AG04450 (cell line): ENCODE data around the gene GAPT. TPM values are rescaled to one million over a fixed set of nuclear protein-coding genes. Genes with fewer than 3 reads are reported as not detected.
"Not testable (repeated sequence)": the region's sequence is repeated elsewhere in the genome, so short reads cannot be mapped to it uniquely, and the experiment has no call there.

Source experiments
- CTCF ChIA-PET: fragments of 300-600, 350-600 bp; formaldehyde crosslinking; extraction: SDS; loops from one replicate; lab custom pipeline; 2022; ENCODE audit warnings: antibody characterized with exemption, inconsistent platforms; lab: Charles Lee
- POLR2A ChIA-PET: fragments of 350-600 bp; formaldehyde crosslinking; extraction: SDS; loops from one replicate; lab custom pipeline; 2021; ENCODE audit warnings: antibody characterized with exemption, inconsistent platforms; lab: Yijun Ruan, JAX
- DNase-seq: peaks from one replicate; pipeline ENCODE4 v3.0.0-alpha.2; 2011; ENCODE audit warnings: low read depth, low spot score
- H3K27ac ChIP-seq: one replicate; pipeline ENCODE4 v1.5.1; 2012; ENCODE audit warnings: low read depth, low read length, control low read depth
- H3K27me3 ChIP-seq: one replicate; pipeline ENCODE4 v1.6.0; 2012; ENCODE audit warnings: low read length; ENCODE audit not compliant: control insufficient read depth, insufficient read depth
- H3K4me3 ChIP-seq: 2 replicates; pipeline ENCODE4 v1.5.1; 2011; ENCODE audit warnings: mild to moderate bottlenecking, low read depth, low read length, control low read depth
- H3K9me3 ChIP-seq: 2 replicates; pipeline ENCODE4 v1.5.1; 2012; ENCODE audit warnings: low read length; ENCODE audit not compliant: control insufficient read depth, insufficient read depth
- CTCF ChIP-seq: IDR thresholded peaks from 2 replicates; pipeline ENCODE4 v1.5.1; 2011; ENCODE audit warnings: low read depth, low read length, control low read depth, inconsistent platforms
- polyA plus RNA-seq: library from polyadenylated mRNA; depleted of rRNA; stranded (reverse); fragments of >200 nt; gene quantifications from 2 replicates; pipeline ENCODE4 v1.2.3, GENCODE V29; 2011

The GAPT gene
- polyA plus RNA-seq, 1 experiment, result not detected

DNA sequence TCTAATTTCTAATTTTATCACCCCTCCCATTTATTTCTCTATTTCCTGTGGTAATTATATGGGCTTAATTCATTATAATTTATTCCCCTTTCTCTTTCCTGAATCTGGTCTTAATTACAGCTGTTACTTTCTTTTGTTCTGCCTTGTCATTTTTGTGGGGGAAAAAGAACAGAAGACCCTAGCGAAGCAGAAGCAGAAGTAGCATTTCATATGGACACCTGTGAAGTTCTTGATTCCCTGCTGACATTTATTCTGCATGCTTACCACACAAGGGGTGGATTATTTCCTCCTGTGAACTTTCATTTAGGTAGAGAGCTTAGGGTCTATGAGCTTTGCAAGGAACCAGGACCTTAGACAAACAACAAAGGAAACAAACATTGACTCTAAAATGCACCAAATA lies 33.3 kb downstream of the GAPT start:
- H3K27ac ChIP-seq, result no peak overlapping the region
- CTCF ChIA-PET, result no interaction called here

GRCh38 chr5:58530942-58531490 lies 39.8 kb downstream of the GAPT start:
- no peak for TF ChIP-seq CTCF
- Histone ChIP-seq H3K27me3 (no peaks in the 10 kb centered on the region), H3K9me3 (no peaks in the 10 kb centered on the region), H3K4me3 (no peak overlapping the region), H3K27ac (no peak overlapping the region)
- CTCF ChIA-PET, result no interaction called here
- no peak for DNase-seq
- POLR2A ChIA-PET, result no interaction called here

More for the DNA sequence above, 33.3 kb downstream of the GAPT start:
- no peak overlapping the region for H3K4me3 ChIP-seq
- no peak for TF ChIP-seq CTCF
- POLR2A ChIA-PET, result no interaction called here
- H3K27me3 ChIP-seq, result no peaks in the 10 kb centered on the region
- DNase-seq, result no peak
- H3K9me3 ChIP-seq, result no peaks in the 10 kb centered on the region

GRCh38 chr5:58541935-58542334 lies 50.7 kb downstream of the GAPT start:
- POLR2A ChIA-PET, DNase-seq, CTCF ChIA-PET: not testable (repeated sequence)

DNA sequence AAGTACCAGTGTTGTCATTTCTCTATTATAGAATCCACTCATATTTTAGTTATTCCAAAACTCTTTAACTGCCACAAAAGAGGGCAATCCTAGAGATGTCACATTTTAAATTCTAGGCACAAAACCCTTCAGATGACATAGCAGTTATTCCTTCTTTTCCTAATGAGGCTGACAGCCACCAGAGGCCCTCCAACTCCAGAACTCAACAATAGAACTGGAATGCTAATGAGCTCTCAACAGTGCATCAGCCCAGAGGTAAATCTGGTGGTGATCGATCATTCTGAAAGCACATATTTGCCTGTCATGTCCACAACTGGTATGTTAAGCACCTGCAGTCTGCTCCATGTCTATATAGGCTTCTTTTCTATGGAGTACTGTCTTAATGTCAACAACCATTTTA lies 51.5 kb downstream of the GAPT start:
- no peak for TF ChIP-seq CTCF
- CTCF ChIA-PET, result no interaction called here

More at GRCh38 chr5:58541935-58542334, 50.7 kb downstream of the GAPT start:
- H3K27ac ChIP-seq, H3K4me3 ChIP-seq, H3K9me3 ChIP-seq, H3K27me3 ChIP-seq: not testable (repeated sequence)

DNA sequence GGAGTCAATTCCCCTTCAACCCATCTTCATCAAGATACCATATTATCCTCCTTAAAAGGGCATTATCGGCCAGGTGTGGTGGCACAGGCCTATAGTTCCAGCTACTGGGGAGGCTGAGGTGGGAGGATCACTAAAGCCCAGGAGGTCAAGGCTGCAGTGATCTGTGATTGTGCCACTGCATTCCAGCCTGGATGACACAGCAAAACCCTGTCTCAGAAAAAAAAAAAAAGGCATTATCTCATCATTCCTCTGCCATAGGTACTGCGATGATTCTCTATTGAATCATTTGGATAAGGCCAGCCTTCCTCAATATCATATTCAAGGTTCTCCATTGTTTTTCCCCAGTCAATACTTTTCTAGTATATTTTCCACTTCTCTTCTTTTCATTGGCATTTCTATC lies 52.5 kb downstream of the GAPT start:
- CTCF ChIA-PET, result no interaction called here

More for the DNA sequence above, 51.5 kb downstream of the GAPT start:
- POLR2A ChIA-PET, result no interaction called here
- DNase-seq, result no peak
- no peaks in the 10 kb centered on the region for H3K27me3 ChIP-seq
- H3K4me3 ChIP-seq, result no peak overlapping the region
- H3K9me3 ChIP-seq, result no peaks in the 10 kb centered on the region
- H3K27ac ChIP-seq, result no peak overlapping the region

More for the DNA sequence above, 52.5 kb downstream of the GAPT start:
- TF ChIP-seq CTCF, result no peak
- POLR2A ChIA-PET, result no interaction called here
- Histone ChIP-seq H3K27me3 (no peaks in the 10 kb centered on the region), H3K27ac (no peak overlapping the region), H3K4me3 (no peak overlapping the region), H3K9me3 (no peaks in the 10 kb centered on the region)
- no peak for DNase-seq
